Stomach smooth muscle (tissue), 2 donors: ENCODE measurements around the gene TBX6.
"Not testable (repeated sequence)": the region's sequence is repeated elsewhere in the genome, so short reads cannot be mapped to it uniquely, and the experiment has no call there.

Source experiments
- H3K27ac ChIP-seq: one replicate; pipeline ENCODE4 v1.7.0; 2013; ENCODE audit warnings: mild to moderate bottlenecking, low read length, inconsistent platforms
- H3K27me3 ChIP-seq, 2 donors: one replicate each; pipeline ENCODE4 v1.7.0; 2013; ENCODE audit warnings: low read length in 2 of 2; ENCODE audit not compliant: insufficient read depth in 2 of 2, control insufficient read depth in 1 of 2
- H3K36me3 ChIP-seq, 2 donors: one replicate each; pipeline ENCODE4 v1.7.0; 2013; ENCODE audit warnings: low read length in 2 of 2; ENCODE audit not compliant: control insufficient read depth in 2 of 2, insufficient read depth in 2 of 2
- H3K4me1 ChIP-seq: one replicate; pipeline ENCODE4 v1.7.0; 2013; ENCODE audit warnings: low read length; ENCODE audit not compliant: control insufficient read depth, insufficient read depth
- H3K4me3 ChIP-seq, 2 donors: one replicate each; pipeline ENCODE4 v1.7.0; 2013; ENCODE audit warnings: low read length in 2 of 2
- H3K9ac ChIP-seq, 2 donors: one replicate each; pipeline ENCODE4 v1.7.0; 2013; ENCODE audit warnings: low read length in 2 of 2, mild to moderate bottlenecking in 1 of 2
- H3K9me3 ChIP-seq, 2 donors: one replicate each; pipeline ENCODE4 v1.7.0; 2013; ENCODE audit warnings: low read length in 2 of 2; ENCODE audit not compliant: control insufficient read depth in 2 of 2
- donor health status: healthy.
- donor health status: Pancreatic carcinoma.

TBX6 gene

GRCh38 chr16:30122604-30123160, 31.0 kb upstream of the TBX6 start:
- peaks cover 12 to 18% of the 10 kb centered on the region in 2 donors for H3K36me3 ChIP-seq
- H3K4me3 ChIP-seq, result peak overlapping the region; percentile 79 to 89
- H3K9me3 ChIP-seq, result no peaks in the 10 kb centered on the region
- H3K9ac ChIP-seq, result peak overlapping the region; percentile 75 to 81
- H3K27me3 ChIP-seq, result no peaks in the 10 kb centered on the region
- H3K27ac ChIP-seq, result peak overlapping the region; percentile 81
- peaks cover 25% of the 10 kb centered on the region for H3K4me1 ChIP-seq

GRCh38 chr16:30121741-30122571, 30.2 kb upstream of the TBX6 start:
- Histone ChIP-seq H3K9me3 (no peaks in the 10 kb centered on the region), H3K36me3 (peaks cover 18 to 25% of the 10 kb centered on the region in 2 donors), H3K27ac (peak overlapping the region; percentile 81), H3K4me3 (peak overlapping the region; percentile 79 to 89), H3K27me3 (no peaks in the 10 kb centered on the region), H3K9ac (peak overlapping the region; percentile 75 to 81), H3K4me1 (peaks cover 25% of the 10 kb centered on the region)

- H3K27ac ChIP-seq, result no peak overlapping the region
- no peak overlapping the region for H3K9ac ChIP-seq
- no peaks in the 10 kb centered on the region for H3K9me3 ChIP-seq
- H3K4me3 ChIP-seq, result no peak overlapping the region
- H3K4me1 ChIP-seq, result peaks cover 25% of the 10 kb centered on the region
- H3K36me3 ChIP-seq, result peaks cover 23 to 32% of the 10 kb centered on the region in 2 donors
- H3K27me3 ChIP-seq, result no peaks in the 10 kb centered on the region
These were observed 28.8 kb upstream of the TBX6 start for GRCh38 chr16:30120340-30121105.

- no peak overlapping the region for H3K27ac ChIP-seq
- H3K27me3 ChIP-seq, result no peaks in the 10 kb centered on the region
- H3K9me3 ChIP-seq, result no peaks in the 10 kb centered on the region
- H3K9ac ChIP-seq, result no peak overlapping the region
- peaks cover 23 to 34% of the 10 kb centered on the region in 2 donors for H3K36me3 ChIP-seq
- peaks cover 25% of the 10 kb centered on the region for H3K4me1 ChIP-seq
- H3K4me3 ChIP-seq, result no peak overlapping the region
These were observed 27.7 kb upstream of the TBX6 start for GRCh38 chr16:30119428-30119827.

- H3K27me3 ChIP-seq, result no peaks in the 10 kb centered on the region
- H3K27ac ChIP-seq, result no peak overlapping the region
- no peaks in the 10 kb centered on the region for H3K9me3 ChIP-seq
- H3K9ac ChIP-seq, result no peak overlapping the region
- peaks cover 23 to 37% of the 10 kb centered on the region in 2 donors for H3K36me3 ChIP-seq
- no peak overlapping the region for H3K4me3 ChIP-seq
- H3K4me1 ChIP-seq, result peaks cover 21% of the 10 kb centered on the region
These were observed 26.0 kb upstream of the TBX6 start for GRCh38 chr16:30117768-30118167.

- Histone ChIP-seq H3K9ac (no peak overlapping the region), H3K9me3 (no peaks in the 10 kb centered on the region), H3K36me3 (peaks cover 23 to 37% of the 10 kb centered on the region in 2 donors), H3K27ac (no peak overlapping the region), H3K4me3 (no peak overlapping the region), H3K27me3 (no peaks in the 10 kb centered on the region), H3K4me1 (peaks cover 9% of the 10 kb centered on the region)
These were observed 24.8 kb upstream of the TBX6 start for GRCh38 chr16:30116291-30117207.

- Histone ChIP-seq H3K9me3 (no peaks in the 10 kb centered on the region), H3K27ac (no peak overlapping the region), H3K36me3 (peaks cover 23 to 40% of the 10 kb centered on the region in 2 donors), H3K4me1 (peaks cover 5% of the 10 kb centered on the region), H3K27me3 (no peaks in the 10 kb centered on the region), H3K4me3 (no peak overlapping the region), H3K9ac (no peak overlapping the region)
These were observed 23.5 kb upstream of the TBX6 start for GRCh38 chr16:30115238-30115637.

GRCh38 chr16:30114833-30115232, 23.1 kb upstream of the TBX6 start:
- not testable (repeated sequence) for H3K27me3 ChIP-seq, H3K9ac ChIP-seq, H3K27ac ChIP-seq, H3K9me3 ChIP-seq, H3K4me3 ChIP-seq, H3K4me1 ChIP-seq
- H3K36me3 ChIP-seq, result peaks cover 23 to 40% of the 10 kb centered on the region in 2 donors

GRCh38 chr16:30114411-30114810, 22.7 kb upstream of the TBX6 start:
- Histone ChIP-seq H3K36me3 (peaks cover 20 to 39% of the 10 kb centered on the region in 2 donors), H3K27ac (no peak overlapping the region), H3K4me1 (peaks cover 5% of the 10 kb centered on the region), H3K9ac (no peak overlapping the region), H3K9me3 (no peaks in the 10 kb centered on the region), H3K27me3 (no peaks in the 10 kb centered on the region), H3K4me3 (no peak overlapping the region)

- peaks cover 18 to 35% of the 10 kb centered on the region in 2 donors for H3K36me3 ChIP-seq
- peaks cover 5% of the 10 kb centered on the region for H3K4me1 ChIP-seq
- no peak overlapping the region for H3K27ac ChIP-seq
These were observed 22.1 kb upstream of the TBX6 start for GRCh38 chr16:30113711-30114333.

More at GRCh38 chr16:30113711-30114333, 22.1 kb upstream of the TBX6 start:
- no peak overlapping the region for H3K9ac ChIP-seq
- no peaks in the 10 kb centered on the region for H3K9me3 ChIP-seq
- H3K4me3 ChIP-seq, result no peak overlapping the region
- H3K27me3 ChIP-seq, result no peaks in the 10 kb centered on the region
